Adrenal gland (tissue), 5 donors: ENCODE results near the gene LRRIQ1.

Experiments used
- POLR2A ChIP-seq, 2 donors: fragments of 450-650 bp; IDR thresholded peaks; one replicate each; pipeline ENCODE4 v1.6.1; 2017; ENCODE audit warnings: antibody characterized with exemption in 2 of 2, mild to moderate bottlenecking in 2 of 2, moderate library complexity in 1 of 2
- TF ChIP-seq, protein P1 (sequence below), 6 experiments: fragments of 450-650 bp in 4 of 6; fragments of 200-600 bp in 2 of 6; sonication (generic) in 1 of 6; IDR thresholded peaks; 1 replicate in 5 of 6; 2 replicates in 1 of 6; pipeline versions ENCODE4 v1.5.1 to v1.8.0; 2016 to 2021; ENCODE audit warnings: antibody characterized with exemption in 6 of 6, mild to moderate bottlenecking in 2 of 6, moderate library complexity in 1 of 6
- donor health status: DM: no; HTN: no; CAD: no.

DNA sequence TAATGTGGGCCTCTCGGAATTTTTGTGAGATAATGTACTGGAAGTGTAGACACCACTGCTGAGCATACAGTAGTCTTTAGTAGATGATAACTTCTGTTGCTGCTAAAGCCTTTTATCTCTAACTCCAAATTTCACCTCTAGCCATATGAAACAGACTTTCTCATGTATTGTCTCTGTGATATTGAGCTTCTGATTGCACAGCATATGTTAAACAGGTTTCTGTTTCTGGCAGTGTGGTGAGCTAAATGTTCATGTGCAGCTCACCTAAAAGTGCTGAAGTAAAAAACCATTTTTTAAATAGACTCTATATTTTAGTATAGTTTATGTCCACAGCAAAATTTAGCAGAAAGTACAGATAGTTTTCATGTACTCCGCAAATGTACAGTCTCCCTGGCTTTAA is 154.6 kb downstream of the LRRIQ1 start:
- TF ChIP-seq POLR2A (IDR thresholded peaks at IDR 0.05): no peak
- TF ChIP-seq, protein P1, sequence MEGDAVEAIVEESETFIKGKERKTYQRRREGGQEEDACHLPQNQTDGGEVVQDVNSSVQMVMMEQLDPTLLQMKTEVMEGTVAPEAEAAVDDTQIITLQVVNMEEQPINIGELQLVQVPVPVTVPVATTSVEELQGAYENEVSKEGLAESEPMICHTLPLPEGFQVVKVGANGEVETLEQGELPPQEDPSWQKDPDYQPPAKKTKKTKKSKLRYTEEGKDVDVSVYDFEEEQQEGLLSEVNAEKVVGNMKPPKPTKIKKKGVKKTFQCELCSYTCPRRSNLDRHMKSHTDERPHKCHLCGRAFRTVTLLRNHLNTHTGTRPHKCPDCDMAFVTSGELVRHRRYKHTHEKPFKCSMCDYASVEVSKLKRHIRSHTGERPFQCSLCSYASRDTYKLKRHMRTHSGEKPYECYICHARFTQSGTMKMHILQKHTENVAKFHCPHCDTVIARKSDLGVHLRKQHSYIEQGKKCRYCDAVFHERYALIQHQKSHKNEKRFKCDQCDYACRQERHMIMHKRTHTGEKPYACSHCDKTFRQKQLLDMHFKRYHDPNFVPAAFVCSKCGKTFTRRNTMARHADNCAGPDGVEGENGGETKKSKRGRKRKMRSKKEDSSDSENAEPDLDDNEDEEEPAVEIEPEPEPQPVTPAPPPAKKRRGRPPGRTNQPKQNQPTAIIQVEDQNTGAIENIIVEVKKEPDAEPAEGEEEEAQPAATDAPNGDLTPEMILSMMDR (IDR thresholded peaks at IDR 0.05): no peak
